Testis (tissue), 2 donors: ENCODE measurements around the gene MRGPRE.

Experiments used
- POLR2A ChIP-seq: fragments of 450-650 bp; IDR thresholded peaks from one replicate; pipeline ENCODE4 v1.6.1; 2017; ENCODE audit warnings: antibody characterized with exemption, mild to moderate bottlenecking, moderate library complexity
- TF ChIP-seq, protein P1 (sequence below), 3 experiments: fragments of 450-650 bp in 2 of 3; fragments of 200-600 bp in 1 of 3; sonication (generic) in 1 of 3; IDR thresholded peaks; one replicate each; pipeline ENCODE4 v1.5.1; 2016 to 2019; ENCODE audit warnings: antibody characterized with exemption in 3 of 3, mild to moderate bottlenecking in 2 of 3, moderate library complexity in 1 of 3

- TF ChIP-seq, protein P1, sequence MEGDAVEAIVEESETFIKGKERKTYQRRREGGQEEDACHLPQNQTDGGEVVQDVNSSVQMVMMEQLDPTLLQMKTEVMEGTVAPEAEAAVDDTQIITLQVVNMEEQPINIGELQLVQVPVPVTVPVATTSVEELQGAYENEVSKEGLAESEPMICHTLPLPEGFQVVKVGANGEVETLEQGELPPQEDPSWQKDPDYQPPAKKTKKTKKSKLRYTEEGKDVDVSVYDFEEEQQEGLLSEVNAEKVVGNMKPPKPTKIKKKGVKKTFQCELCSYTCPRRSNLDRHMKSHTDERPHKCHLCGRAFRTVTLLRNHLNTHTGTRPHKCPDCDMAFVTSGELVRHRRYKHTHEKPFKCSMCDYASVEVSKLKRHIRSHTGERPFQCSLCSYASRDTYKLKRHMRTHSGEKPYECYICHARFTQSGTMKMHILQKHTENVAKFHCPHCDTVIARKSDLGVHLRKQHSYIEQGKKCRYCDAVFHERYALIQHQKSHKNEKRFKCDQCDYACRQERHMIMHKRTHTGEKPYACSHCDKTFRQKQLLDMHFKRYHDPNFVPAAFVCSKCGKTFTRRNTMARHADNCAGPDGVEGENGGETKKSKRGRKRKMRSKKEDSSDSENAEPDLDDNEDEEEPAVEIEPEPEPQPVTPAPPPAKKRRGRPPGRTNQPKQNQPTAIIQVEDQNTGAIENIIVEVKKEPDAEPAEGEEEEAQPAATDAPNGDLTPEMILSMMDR (IDR thresholded peaks at IDR 0.05): no peak
- no peak for TF ChIP-seq POLR2A
These were observed 16.7 kb downstream of the MRGPRE start for GRCh38 chr11:3215346-3216026.
